Heart left ventricle (tissue), 16 donors: ENCODE results near the gene IL2RA. TPM values are rescaled to one million over a fixed set of nuclear protein-coding genes. Genes with fewer than 3 reads are reported as not detected.

Experiments
- ATAC-seq, 4 donors: fragments of 200-7000 bp; cut with Tn5 transposase; one replicate each; pipeline ENCODE4 v1.9.1; 2020 to 2022; ENCODE audit warnings: moderate library complexity in 4 of 4, mild to moderate bottlenecking in 3 of 4, moderate number of reproducible peaks in 1 of 4
- DNase-seq, 5 donors: peaks; one replicate each; pipeline ENCODE4 v3.0.0-alpha.2; 2020
- H3K27ac ChIP-seq, 12 donors: fragments of 200-600 bp; sonication (generic) in 4 of 12; one replicate each; pipeline versions ENCODE4 v1.5.0 to v1.8.0; 2016 to 2022; ENCODE audit warnings: mild to moderate bottlenecking in 2 of 12
- H3K27me3 ChIP-seq, 9 donors: fragments of 200-600 bp; sonication (generic) in 2 of 9; one replicate each; pipeline versions ENCODE4 v1.5.1 to v1.8.0; 2016 to 2022; ENCODE audit warnings: mild to moderate bottlenecking in 3 of 9
- H3K36me3 ChIP-seq, 9 donors: fragments of 200-600 bp; sonication (generic) in 2 of 9; one replicate each; pipeline versions ENCODE4 v1.5.0 to v1.8.0; 2018 to 2022; ENCODE audit warnings: mild to moderate bottlenecking in 2 of 9
- H3K4me1 ChIP-seq, 12 donors: fragments of 200-600 bp; sonication (generic) in 4 of 12; one replicate each; pipeline versions ENCODE4 v1.5.0 to v1.8.0; 2016 to 2022; ENCODE audit warnings: mild to moderate bottlenecking in 3 of 12
- H3K4me3 ChIP-seq, 12 donors: fragments of 200-600 bp; sonication (generic) in 4 of 12; one replicate each; pipeline versions ENCODE4 v1.5.0 to v1.8.0; 2017 to 2022; ENCODE audit warnings: mild to moderate bottlenecking in 9 of 12, moderate library complexity in 4 of 12
- H3K9me3 ChIP-seq, 12 donors: fragments of 200-600 bp; sonication (generic) in 4 of 12; one replicate each; pipeline versions ENCODE4 v1.5.0 to v1.8.0; 2016 to 2022; ENCODE audit warnings: mild to moderate bottlenecking in 1 of 12
- POLR2A ChIP-seq, 2 donors: fragments of 450-650 bp; IDR thresholded peaks; one replicate each; pipeline ENCODE4 v1.6.1; 2017; ENCODE audit warnings: antibody characterized with exemption in 2 of 2, mild to moderate bottlenecking in 2 of 2, moderate library complexity in 2 of 2
- WGBS, 4 donors: extraction: QIAGEN DNeasy Blood & Tissue Kit in 2 of 4; methylation state at CpG; one replicate each; pipeline versions ENCODE4 v1.1.5 to v1.1.7; 2013 to 2018; 5-methylcytosine and 5-hydroxymethylcytosine counted together
- intact Hi-C, 10 donors: fragments of 100-400 bp; cut with DNase I; formaldehyde crosslinking; loops; one replicate each; pipeline versions ENCODE4 v1.11.1 to v1.14.2; 2022
- polyA plus RNA-seq, 2 donors: library from polyadenylated mRNA; stranded (reverse); fragments of 200-250 nt; gene quantifications; one replicate each; pipeline ENCODE4 v1.2.3, GENCODE V29; 2013
- total RNA-seq, 9 donors: library from RNA; depleted of rRNA in 2 of 9; stranded (reverse); fragments of >200 nt in 2 of 9; fragmentation: NEBNext Ultra II Directional in 3 of 9; extraction: Animal tissue kit (Norgen Biotek cat#: 25700) in 3 of 9; gene quantifications; one replicate each; pipeline versions ENCODE4 v1.1.0 to v1.2.4, GENCODE V29; 2016 to 2023
- TF ChIP-seq, protein P1 (sequence below), 12 donors: fragments of 200-600 bp; sonication (generic) in 4 of 12; IDR thresholded peaks; one replicate each; pipeline versions ENCODE4 v1.5.0 to v1.8.0; 2018 to 2022; ENCODE audit warnings: antibody characterized with exemption in 12 of 12, mild to moderate bottlenecking in 5 of 12
- donor health status: ischemic (EF 13 %, LVEDD 7.1; RV severe dilation, severe dysfunction).
- donor health status: healthy with polysubstance abuse.
- donor health status: DM: no; HTN: yes; CAD: no.
- donor health status: DM: no; HTN: no; CAD: no.
- donor health status: ischemic (EF 25% LVEDD 6.9; RV normal size, moderate dysfunction).
- donor health status: ischemic (EF 25% LVEDD 5.7; RV mildly dilated, moderate dysfunction).
- donor health status: healthy.
- donor health status: DM: yes; HTN: yes; CAD: no.
- donor health status: ischemic (EF 35%, LVEDD 5.7; RV mildly dilated, moderate dysfunction).
- donor health status: nonischemic (EF 11% LVEDD 7.7; RV severe dilation, severe dysfunction).
- donor health status: DM: yes; HTN: yes; CAD: no.
- donor health status: PGD.
- donor health status: ischemic (EF 29% LVEDD 5.4; RV normal size, mild dysfunction).
- donor health status: nonischemic (EF 23%, LVEDD 6.1; RV moderate dilation, normal function).

Gene IL2RA
- total and polyA plus RNA-seq, 11 donors, result 0.11 to 11.1 (median 0.90) TPM; not detected in 1

DNA sequence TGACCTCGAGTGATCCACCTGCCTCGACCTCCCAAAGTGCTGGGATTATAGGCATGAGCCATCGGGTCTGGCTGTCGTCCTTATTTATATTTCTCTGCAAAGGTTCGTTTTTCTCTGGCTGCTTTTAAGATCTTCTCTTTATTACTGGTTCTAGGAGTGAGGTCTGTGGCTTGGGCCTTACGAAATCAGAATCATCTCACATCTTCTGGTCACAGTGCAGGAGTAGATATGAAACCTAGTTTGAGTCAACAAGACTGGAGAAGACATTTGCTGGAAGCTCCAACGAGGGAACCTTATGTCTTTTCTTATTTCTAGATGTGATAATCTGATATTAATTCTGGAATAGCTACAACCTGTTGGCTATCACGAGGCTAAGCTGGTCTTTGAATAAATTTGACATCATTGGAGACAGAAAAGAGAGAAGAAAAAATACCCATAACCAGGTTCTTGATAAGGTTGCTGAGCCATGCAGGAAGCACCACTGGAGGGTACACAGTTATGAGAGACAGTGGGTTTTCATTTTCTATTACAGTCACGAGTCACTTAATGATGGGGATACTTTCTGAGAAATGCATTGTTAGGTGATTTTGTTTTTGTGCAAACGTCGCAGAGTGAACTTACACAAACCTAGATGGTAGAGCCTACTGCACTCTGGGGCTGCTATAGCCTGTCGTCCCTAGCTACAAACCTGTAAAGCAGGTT is 59.2 kb downstream of the IL2RA start:
- Histone ChIP-seq H3K36me3 (no peaks in the 10 kb centered on the region), H3K27ac (no peak overlapping the region), H3K4me1 (no peaks in the 10 kb centered on the region), H3K9me3 (peaks cover 0 to 10% (median 0%) of the 10 kb centered on the region in 12 donors), H3K27me3 (peaks cover 0 to 10% (median 0%) of the 10 kb centered on the region in 9 donors), H3K4me3 (no peak overlapping the region)
- no peak for ATAC-seq
- no peak for TF ChIP-seq POLR2A (IDR thresholded peaks at IDR 0.05)
- TF ChIP-seq, protein P1, sequence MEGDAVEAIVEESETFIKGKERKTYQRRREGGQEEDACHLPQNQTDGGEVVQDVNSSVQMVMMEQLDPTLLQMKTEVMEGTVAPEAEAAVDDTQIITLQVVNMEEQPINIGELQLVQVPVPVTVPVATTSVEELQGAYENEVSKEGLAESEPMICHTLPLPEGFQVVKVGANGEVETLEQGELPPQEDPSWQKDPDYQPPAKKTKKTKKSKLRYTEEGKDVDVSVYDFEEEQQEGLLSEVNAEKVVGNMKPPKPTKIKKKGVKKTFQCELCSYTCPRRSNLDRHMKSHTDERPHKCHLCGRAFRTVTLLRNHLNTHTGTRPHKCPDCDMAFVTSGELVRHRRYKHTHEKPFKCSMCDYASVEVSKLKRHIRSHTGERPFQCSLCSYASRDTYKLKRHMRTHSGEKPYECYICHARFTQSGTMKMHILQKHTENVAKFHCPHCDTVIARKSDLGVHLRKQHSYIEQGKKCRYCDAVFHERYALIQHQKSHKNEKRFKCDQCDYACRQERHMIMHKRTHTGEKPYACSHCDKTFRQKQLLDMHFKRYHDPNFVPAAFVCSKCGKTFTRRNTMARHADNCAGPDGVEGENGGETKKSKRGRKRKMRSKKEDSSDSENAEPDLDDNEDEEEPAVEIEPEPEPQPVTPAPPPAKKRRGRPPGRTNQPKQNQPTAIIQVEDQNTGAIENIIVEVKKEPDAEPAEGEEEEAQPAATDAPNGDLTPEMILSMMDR (IDR thresholded peaks at IDR 0.05), result no peak
- no peak for DNase-seq
- intact Hi-C loops, result loop anchor here in 1 of 10 donors (10.0 kb wide), 1 partner anchor 48 kb away; no protein-coding TSS in a partner anchor
- 74 to 87% (median 80%) methylated on average over 12 of the region's 12 CpGs for WGBS, 4 donors

DNA sequence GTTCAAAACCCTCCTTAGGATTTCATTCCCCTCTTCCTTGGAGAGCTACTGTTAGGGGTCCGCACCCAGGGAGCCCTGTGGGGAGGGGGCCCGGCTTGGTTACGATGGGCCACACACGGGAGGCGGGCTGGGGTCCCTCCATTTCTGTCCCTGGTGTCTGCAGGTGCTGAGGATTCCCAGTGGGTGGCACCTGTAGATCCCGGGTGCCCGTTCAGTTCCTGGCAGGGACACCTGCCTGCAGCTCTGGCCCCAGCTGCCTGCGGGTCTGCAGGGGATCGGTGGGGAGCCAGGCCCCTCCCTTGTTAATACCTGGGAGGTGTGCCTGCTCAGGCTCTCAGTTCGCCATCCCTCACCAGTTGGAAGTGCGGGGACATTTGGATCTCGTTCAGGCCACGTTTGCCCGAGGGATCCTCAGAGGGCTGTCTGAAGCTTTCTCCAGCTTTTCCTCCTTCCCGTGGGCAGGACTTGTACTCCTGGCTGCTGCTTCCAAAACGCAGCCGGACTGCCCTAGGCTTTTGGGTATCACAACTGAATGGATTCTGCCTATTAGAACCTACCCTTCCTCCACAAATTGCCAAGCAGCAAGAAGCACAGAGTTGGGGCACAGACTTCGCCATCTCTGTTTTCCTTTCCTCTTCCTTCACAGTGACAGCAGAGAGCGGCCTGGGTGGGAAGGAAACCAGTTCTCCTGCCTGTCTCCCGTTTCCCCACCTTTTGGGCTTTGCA is 62.6 kb downstream of the IL2RA start:
- Histone ChIP-seq H3K4me3 (no peak overlapping the region), H3K27me3 (peaks cover 0 to 8% (median 0%) of the 10 kb centered on the region in 9 donors), H3K9me3 (peaks cover 0 to 2% (median 0%) of the 10 kb centered on the region in 12 donors), H3K27ac (no peak overlapping the region), H3K36me3 (no peaks in the 10 kb centered on the region), H3K4me1 (no peaks in the 10 kb centered on the region)
- DNase-seq (no peak), ATAC-seq (no peak)
- no peak for TF ChIP-seq POLR2A (IDR thresholded peaks at IDR 0.05)
- TF ChIP-seq, protein P1 (IDR thresholded peaks at IDR 0.05), result no peak
- intact Hi-C loops, result loop anchor here in 1 of 10 donors (10.0 kb wide), 1 partner anchor 45 kb away; no protein-coding TSS in a partner anchor
- 68 to 82% (median 73%) methylated on average over 15 to 20 of the region's 20 CpGs for WGBS, 4 donors

GRCh38 chr10:5996696-5997095 is 65.5 kb downstream of the IL2RA start:
- Histone ChIP-seq H3K4me1 (no peaks in the 10 kb centered on the region), H3K4me3 (no peak overlapping the region), H3K9me3 (peaks cover 0 to 21% (median 10%) of the 10 kb centered on the region in 12 donors), H3K27ac (no peak overlapping the region), H3K27me3 (peaks cover 0 to 8% (median 0%) of the 10 kb centered on the region in 9 donors), H3K36me3 (no peaks in the 10 kb centered on the region)
- intact Hi-C loops, result no loop called here
- WGBS, 4 donors, result 80 to 85% (median 82%) methylated on average over 4 of the region's 4 CpGs
- no peak for DNase-seq
- no peak for ATAC-seq
- TF ChIP-seq, protein P1 (IDR thresholded peaks at IDR 0.05), result no peak
- TF ChIP-seq POLR2A (IDR thresholded peaks at IDR 0.05), result no peak

DNA sequence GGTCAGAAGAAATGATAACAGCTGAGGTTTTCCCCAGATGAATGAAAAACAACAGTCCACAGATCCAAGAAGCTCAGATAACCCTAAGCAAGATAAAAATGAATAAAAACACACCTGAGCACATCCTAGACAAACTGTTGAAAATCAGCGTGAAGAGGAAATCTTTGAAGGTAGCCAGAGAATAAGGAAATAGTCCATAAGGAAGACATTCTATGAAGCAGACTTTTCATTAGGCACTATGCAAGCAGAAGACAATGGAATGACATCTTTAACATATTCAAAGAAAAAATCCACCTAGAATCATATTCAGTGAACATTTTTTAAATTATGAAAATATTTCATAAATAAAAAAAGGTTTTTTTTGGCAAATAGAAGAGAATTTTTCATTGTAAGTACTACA is 69.8 kb downstream of the IL2RA start:
- H3K9me3 ChIP-seq, result peaks cover 0 to 33% (median 10%) of the 10 kb centered on the region in 12 donors
- H3K4me3 ChIP-seq, result no peak overlapping the region
- H3K36me3 ChIP-seq, result no peaks in the 10 kb centered on the region
- no peak overlapping the region for H3K27ac ChIP-seq
- DNase-seq, result no peak
- H3K4me1 ChIP-seq, result peaks cover 0 to 6% (median 0%) of the 10 kb centered on the region in 12 donors
- TF ChIP-seq POLR2A (IDR thresholded peaks at IDR 0.05), result no peak
- TF ChIP-seq, protein P1 (IDR thresholded peaks at IDR 0.05), result no peak
- intact Hi-C loops, result no loop called here
- no peaks in the 10 kb centered on the region for H3K27me3 ChIP-seq
- ATAC-seq, result no peak
- 84 to 92% (median 87%) methylated on average over 1 of the region's 1 CpG for WGBS, 4 donors
